Cerebellar cortex (tissue), 1 donor: ENCODE data around the gene MTRFR.
"Not testable (repeated sequence)": the region's sequence is repeated elsewhere in the genome, so short reads cannot be mapped to it uniquely, and the experiment has no call there.

Experiments
- DNase-seq: peaks from one replicate; pipeline ENCODE4 v3.0.0-alpha.2; 2015; ENCODE audit warnings: low spot score

The MTRFR gene

GRCh38 chr12:123248996-123249741 is 15.9 kb downstream of the MTRFR start:
- DNase-seq = not testable (repeated sequence)

DNA sequence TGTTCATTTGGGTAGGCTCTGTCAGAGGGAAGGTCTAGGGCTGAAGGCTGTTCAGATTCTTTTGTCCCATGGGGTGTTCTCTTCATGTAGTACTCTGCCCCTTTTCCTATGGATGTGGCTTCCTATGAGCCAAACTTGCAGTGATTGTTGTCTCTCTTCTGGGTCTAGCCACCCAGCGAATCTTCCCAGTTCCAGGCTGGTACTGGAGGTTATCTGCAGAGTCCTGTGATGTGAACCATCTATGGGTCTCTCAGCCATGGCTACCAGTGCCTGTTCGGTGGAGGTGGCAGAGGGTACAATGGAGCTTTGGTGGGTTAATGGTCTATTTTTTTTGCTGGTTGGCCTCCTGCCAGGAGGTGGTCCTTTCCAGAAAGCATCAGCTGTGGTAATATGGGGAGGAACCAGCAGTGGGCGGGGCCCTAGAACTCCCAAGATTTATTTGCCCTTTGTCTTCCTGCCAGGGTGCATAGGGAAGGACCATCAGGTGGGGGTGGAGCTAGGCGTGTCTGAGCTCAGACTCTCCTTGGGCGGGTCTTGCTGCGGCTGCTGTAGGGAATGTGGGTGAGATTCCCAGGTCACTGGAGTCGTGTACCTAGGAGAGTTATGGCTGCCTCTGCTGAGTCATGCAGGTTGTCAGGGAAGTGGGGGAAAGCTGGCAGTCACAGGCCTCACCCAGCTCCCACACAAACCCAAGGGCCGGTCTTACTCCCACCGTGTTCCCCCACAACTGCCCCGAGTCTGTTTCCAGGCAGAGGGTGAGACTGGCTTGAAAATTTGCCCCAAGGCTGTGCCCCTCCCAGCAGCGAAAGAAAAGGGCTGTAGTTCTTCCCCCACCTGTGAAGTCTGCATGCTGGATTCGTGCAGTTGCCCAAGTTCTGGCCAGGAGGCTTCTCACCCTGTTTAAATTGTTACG is 17.5 kb downstream of the MTRFR start:
- DNase-seq = no peak

- no peak for DNase-seq
These were observed 18.3 kb downstream of the MTRFR start for GRCh38 chr12:123251403-123252076.

DNA sequence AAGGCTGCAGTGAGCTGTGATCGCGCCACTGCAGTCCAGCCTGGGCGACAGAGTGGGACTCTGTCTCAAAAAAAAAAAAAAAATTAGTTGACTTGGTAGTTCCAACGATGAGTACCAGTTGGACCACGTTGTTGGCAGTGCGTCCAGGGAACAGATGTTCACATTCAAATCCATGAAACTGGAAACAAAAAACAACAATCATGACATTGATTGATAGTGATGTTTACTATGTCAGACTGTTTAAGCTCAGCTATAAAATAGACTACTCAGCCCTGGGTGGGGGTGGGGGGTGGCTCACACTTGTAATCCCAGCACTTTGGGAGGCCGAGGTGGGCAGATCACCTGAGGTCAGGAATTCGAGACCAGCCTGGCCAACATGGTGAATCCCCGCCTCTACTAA is 19.1 kb downstream of the MTRFR start:
- DNase-seq = not testable (repeated sequence)

GRCh38 chr12:123253641-123254459 is 20.6 kb downstream of the MTRFR start:
- DNase-seq = peak; percentile 87

- no peak for DNase-seq
These were observed 21.7 kb downstream of the MTRFR start for GRCh38 chr12:123254853-123255446.

GRCh38 chr12:123258593-123258992 is 25.4 kb downstream of the MTRFR start:
- no peak for DNase-seq

- no peak for DNase-seq
These were observed 26.8 kb downstream of the MTRFR start for GRCh38 chr12:123260081-123260480.

GRCh38 chr12:123261196-123261595 is 28.0 kb downstream of the MTRFR start:
- no peak for DNase-seq

- no peak for DNase-seq
These were observed 30.1 kb downstream of the MTRFR start for GRCh38 chr12:123263196-123263817.

DNA sequence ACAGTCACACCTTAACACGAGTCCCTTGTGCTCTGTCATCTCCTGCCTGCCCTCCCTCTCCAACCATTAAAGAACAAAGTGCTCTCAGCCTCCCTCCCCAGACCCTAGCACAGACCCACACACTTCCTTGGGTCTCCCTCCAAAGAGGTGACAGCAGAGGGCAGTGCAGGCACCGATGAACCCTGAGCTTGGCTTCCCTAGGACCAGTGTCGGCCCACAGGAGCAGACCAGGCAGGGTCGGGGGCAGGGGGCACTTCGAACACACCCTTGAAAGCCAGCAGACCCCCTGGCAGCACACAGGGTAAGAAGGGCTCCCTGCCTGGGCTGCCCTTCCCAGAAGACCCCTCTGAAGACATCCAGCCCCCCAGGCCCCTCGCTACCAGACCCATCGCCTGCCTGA is 31.4 kb downstream of the MTRFR start:
- DNase-seq = no peak

DNA sequence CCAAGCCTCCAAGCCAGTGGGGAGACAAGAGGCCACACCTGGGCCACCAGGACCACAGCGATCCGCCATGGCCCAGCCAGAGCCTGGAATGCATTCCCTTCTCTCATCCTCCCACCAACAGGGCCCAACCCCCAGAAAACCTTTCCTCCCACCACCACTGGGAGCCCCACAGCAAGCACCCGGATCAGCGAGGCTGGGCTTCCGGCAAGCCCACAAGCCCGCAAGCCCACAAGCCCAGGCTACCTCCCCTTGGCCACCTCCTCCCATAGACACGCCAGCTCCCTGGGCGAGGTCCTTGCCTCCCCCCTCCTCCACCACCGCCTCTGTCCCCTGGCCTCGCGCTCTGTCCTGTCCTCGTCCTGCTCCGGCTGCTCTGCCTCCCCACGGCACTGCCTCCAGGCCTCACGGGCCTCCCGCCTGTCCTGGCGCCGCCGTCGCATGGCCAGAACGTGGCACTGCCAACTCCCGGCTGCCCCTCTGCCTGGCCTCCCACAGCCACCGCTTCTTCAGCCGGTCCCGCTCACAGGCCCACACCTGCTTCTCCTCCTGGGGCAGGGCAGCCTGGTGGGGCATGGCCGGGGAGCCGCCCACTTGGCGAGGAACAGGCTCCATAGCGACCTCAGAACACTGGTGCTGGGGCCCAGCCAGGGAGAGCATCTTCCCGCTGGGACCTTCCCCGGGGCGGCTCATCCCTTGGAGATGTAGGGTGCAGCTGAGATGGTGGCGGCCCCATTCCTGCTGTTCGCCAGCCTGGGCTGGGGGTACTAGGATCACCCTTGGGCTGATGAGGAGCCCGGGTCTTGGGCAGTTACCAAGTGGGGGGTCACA is 32.8 kb downstream of the MTRFR start:
- no peak for DNase-seq

GRCh38 chr12:123266679-123267277 is 33.5 kb downstream of the MTRFR start:
- DNase-seq = no peak

DNA sequence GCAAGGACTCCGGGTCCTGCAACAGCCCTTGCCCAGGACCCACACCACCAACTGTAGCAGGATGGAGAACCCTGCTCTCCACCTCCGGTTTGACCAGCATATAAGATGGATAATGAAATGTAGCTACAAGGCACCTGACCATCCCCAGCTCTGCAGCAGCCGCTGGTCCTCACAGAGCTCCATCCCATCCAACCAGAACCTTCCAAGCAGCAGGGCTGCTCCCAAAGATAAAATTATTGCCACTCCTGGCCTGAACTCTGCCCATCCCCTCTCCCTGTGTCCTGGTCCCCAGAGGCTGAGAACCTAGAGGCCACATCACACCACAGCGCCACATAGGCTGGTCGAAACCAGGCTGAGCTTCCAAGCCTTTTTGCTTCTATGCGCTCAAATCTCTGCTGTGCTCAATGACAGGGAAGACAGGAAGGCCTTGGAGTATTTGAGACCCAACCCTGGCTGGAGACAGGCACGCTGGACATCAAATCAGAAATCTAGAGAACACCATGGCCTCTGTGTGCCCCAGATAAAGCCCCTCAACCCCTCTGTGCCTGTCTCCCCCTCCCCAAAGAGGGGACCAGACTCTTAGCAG is 34.2 kb downstream of the MTRFR start:
- DNase-seq = no peak

GRCh38 chr12:123267991-123268843 is 35.0 kb downstream of the MTRFR start:
- peak; percentile 49 for DNase-seq

DNA sequence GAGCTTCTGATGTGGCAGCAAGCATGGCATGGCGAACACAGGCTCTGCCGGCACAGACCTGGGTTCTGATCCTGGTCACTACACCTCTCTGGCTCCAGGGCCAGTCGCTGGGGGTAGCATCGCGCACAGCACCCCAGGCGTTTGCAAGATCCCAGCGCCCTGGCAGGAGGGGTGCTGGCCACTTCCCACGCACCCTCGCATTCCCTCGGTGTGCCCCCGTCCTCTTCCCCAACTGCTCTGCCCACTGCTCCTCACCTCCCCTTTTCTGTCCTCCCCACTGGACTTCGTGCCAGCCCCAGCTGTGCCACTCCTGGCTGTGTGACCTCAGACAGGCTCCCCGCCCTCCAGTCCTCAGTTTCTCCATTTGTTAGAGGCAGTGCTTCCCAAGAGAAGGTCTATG is 35.6 kb downstream of the MTRFR start:
- DNase-seq = no peak

DNA sequence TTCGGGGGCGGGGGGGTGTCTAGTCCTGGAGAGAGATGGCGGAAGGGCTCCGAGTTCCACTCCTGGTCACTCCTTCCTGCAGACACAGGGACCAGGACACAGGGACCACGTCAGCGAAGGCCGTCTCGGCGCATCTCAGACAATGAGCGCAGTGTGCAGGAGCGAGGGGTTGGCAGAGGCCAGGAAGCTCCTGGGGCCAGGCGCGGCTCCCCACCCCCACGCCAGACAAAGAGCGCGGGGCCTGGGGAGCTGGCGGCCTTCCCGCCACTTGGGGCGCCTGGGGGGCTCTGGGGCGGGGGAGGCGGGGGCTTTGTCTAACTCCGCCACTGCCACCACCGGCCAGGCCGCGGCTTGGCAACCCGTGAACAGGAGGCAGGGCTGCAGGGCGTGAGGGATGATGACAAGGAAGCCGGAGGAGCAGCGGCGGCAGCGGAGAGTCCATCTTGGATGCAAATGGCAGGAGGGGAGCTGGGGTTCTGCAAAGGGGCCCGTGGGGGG is 36.2 kb downstream of the MTRFR start:
- DNase-seq = peak; percentile 64

DNA sequence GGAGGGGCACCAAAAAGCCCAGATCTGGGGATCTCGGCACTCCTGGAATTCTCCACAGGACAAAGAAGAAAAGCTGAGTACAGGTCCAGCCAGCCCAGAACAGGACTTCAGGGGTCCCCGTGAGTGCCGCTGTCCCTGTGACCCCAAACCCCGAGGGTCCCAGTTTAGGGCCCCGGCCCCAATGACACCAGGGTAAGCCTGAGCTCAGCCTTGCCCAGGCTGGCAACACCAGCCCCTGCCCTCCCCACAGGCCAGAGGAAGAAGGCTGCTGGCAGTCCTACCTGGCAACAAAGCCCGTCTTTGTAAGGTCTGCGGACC is 36.6 kb downstream of the MTRFR start:
- no peak for DNase-seq
